Activated naive CD4-positive, alpha-beta T cell treated with anti-CD3 and anti-CD28 coated beads, Interleukin-2, amount 50 U/mL, for 24 hours (primary cell): ENCODE data around the gene SLC13A3.
"Not testable (repeated sequence)": the region's sequence is repeated elsewhere in the genome, so short reads cannot be mapped to it uniquely, and the experiment has no call there.

Experiments used
- H3K27ac Mint-ChIP-seq: one replicate; pipeline ENCODE4 v1.8.0; 2021; ENCODE audit warnings: mild to moderate bottlenecking, mixed read lengths
- H3K27me3 Mint-ChIP-seq: one replicate; pipeline ENCODE4 v1.8.0; 2021; ENCODE audit warnings: mixed read lengths
- H3K36me3 Mint-ChIP-seq: one replicate; pipeline ENCODE4 v1.8.0; 2021; ENCODE audit warnings: mixed read lengths
- H3K4me1 Mint-ChIP-seq: one replicate; pipeline ENCODE4 v1.8.0; 2021; ENCODE audit warnings: mixed read lengths
- H3K4me3 Mint-ChIP-seq: one replicate; pipeline ENCODE4 v1.8.0; 2021; ENCODE audit warnings: mild to moderate bottlenecking, mixed read lengths
- H3K9me3 Mint-ChIP-seq: one replicate; pipeline ENCODE4 v1.8.0; 2021; ENCODE audit warnings: mixed read lengths

SLC13A3 gene

DNA sequence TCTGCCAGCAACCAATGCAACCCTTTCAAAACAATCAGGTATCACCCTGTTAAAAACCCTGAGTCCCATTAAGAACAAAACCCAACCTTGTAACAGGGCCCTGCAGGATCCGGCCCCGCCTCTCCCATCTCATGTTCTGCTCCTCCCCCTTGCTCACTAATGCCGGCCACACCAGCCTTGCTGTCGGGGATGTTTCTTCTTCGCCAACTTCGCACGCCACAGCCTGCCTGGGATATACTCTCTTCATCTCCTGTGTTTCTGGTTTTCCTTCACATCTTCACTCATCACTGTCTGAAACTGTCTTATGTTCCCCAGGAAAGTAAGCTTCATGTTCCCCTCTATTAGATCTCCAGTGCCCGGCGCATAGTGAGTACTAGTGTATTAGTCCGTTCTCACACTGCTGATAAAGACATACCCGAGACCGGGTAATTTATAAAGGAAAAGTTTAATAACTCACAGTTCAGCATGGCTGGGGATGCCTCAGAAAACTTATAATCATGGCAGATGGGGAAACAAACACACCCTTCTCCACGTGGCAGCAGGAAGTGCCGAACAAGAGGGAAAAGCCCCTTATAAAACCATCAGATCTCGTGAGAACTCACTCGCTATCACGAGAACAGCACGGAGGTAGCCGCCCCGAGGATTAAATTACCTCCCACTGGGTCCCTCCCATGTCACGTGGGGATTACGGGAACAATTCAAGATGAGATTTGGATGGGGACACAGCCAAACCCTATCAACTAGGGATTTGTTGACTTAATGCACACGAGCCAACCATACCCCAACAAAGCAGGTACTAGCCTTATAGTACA is 32.9 kb upstream of the SLC13A3 start:
- Mint-ChIP-seq H3K4me1 (peaks cover 69% of the 10 kb centered on the region), H3K9me3 (no peaks in the 10 kb centered on the region), H3K27me3 (no peaks in the 10 kb centered on the region), H3K36me3 (peaks cover 12% of the 10 kb centered on the region), H3K4me3 (no peak overlapping the region), H3K27ac (peak overlapping the region; percentile 78)

DNA sequence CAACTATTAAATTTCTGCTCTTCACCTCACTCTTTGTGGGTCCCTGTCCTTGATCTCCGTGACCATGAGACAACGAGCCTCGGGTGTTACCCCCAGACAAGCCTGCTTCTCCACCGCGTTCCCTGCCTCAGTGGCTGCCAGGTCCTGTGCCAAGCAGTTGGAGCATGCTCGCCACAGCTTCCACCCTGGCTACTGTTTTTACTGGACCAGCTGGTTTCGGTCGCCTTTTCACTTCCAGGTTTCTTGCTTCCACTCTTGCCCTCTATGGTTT is 32.3 kb upstream of the SLC13A3 start:
- H3K36me3 Mint-ChIP-seq, result peaks cover 12% of the 10 kb centered on the region

DNA sequence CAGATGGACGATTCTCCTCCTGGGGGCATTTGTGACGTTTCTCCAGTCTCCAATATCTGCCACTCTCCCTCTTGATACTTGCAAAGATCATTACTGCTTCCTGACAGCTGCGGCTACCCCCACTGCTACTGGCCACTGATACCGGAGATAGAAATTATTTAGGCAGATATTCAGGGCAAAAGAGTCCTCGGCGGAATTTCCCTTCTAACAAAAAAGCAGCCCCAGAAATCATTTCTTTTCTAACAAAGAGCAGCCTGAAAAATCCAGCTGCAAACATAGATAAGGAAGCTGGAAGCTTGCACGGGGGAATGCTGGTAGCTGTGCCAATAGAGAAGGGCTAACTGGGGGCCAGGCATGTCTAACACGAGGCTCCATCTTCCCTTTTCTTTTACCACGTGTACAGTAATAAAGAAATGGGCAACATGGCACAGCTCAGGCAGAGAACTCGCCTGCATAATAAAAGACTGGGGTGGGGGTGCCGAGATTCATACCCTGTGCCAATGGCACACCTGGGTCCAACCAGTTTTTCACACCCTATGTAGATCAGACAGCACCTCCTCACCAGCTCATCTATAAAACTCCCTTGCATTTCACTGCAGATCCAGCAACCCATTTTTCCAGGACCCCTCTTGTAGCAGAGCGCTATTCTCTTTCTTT is 31.9 kb upstream of the SLC13A3 start:
- no peak overlapping the region for H3K4me3 Mint-ChIP-seq
- peaks cover 12% of the 10 kb centered on the region for H3K36me3 Mint-ChIP-seq
- H3K27ac Mint-ChIP-seq, result no peak overlapping the region
- peaks cover 67% of the 10 kb centered on the region for H3K4me1 Mint-ChIP-seq
- H3K27me3 Mint-ChIP-seq, result no peaks in the 10 kb centered on the region
- no peaks in the 10 kb centered on the region for H3K9me3 Mint-ChIP-seq

More for the DNA sequence above, 32.3 kb upstream of the SLC13A3 start:
- Mint-ChIP-seq H3K4me1 (peaks cover 69% of the 10 kb centered on the region), H3K4me3 (no peak overlapping the region), H3K27ac (no peak overlapping the region), H3K27me3 (no peaks in the 10 kb centered on the region), H3K9me3 (no peaks in the 10 kb centered on the region)

DNA sequence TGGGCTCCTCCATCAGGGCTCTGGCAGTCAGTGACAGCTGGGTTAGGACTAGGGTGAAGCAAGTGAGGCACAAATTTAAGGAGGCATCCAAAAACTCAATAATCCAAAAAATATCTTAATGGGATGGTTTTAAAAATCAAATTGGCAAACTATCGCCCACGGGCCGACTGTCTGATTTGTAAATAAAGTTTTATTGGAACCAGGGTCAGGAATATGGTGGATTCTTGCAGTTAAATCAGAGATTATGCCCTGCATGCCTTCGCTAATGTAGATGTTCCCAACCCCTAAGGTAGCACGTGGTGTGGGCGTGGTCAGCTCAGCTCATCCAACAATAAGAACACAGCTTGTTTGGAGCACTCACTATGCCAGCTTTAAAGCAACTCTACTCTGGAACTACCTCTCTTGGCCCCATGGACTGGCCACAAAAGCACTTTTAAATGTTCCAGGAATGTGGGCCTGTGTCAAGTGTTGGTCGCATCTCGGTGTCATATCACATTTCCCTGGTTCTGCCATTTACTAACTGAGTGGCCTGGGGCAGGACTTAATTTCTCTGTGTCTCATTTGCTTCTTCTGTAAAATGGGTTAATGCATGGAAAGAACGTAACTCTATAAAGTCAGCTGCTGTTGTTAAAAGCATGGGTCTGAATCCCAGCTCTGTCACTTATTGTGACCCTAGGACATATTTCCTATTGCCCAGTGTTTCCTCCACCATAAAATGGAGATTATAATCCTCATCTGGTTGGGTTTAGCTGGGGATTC is 31.0 kb upstream of the SLC13A3 start:
- Mint-ChIP-seq H3K36me3 (peaks cover 12% of the 10 kb centered on the region), H3K9me3 (no peaks in the 10 kb centered on the region), H3K27ac (no peak overlapping the region), H3K27me3 (no peaks in the 10 kb centered on the region), H3K4me1 (peaks cover 58% of the 10 kb centered on the region), H3K4me3 (no peak overlapping the region)

DNA sequence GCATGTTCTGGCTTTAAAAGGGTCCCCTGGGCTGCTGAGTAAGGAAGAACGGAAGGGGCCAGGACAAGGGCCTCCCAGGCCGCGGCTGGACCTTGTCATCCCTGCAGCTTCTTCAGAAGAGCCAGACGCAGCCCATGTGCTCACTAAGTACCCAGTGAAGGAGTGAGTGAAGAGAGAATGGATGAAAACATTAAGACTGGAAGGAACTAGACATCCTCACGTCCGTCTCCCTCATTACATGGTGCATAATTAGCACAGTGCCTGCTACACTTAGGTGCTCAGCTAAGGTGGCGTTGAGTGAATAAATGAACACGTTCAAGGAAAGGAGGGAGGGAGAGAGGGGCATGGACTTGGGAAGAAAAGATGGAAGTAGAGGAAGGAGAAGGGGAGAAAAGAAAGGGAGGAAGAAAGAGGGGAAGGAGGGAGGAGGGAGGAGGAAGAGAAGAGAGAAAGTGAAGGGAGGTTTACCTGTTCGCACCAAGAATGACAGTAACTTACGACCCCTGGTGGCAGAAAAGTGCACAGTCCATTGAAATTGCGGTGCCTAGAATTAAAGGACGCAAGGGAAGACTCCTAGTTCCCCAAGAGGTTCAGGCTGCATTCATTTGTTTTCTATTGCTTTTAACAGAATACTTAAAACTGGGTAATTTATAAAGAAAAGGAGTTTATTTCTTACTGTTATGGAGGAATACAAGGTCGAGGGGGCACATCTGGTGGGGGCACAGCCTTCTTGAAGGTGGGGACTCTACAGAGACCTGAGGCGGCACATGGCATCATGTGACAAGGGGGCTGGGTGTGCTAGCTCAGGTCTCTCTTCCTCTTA is 30.0 kb upstream of the SLC13A3 start:
- Mint-ChIP-seq H3K9me3 (no peaks in the 10 kb centered on the region), H3K27me3 (no peaks in the 10 kb centered on the region), H3K36me3 (peaks cover 10% of the 10 kb centered on the region), H3K4me1 (peaks cover 48% of the 10 kb centered on the region), H3K27ac (no peak overlapping the region), H3K4me3 (no peak overlapping the region)

DNA sequence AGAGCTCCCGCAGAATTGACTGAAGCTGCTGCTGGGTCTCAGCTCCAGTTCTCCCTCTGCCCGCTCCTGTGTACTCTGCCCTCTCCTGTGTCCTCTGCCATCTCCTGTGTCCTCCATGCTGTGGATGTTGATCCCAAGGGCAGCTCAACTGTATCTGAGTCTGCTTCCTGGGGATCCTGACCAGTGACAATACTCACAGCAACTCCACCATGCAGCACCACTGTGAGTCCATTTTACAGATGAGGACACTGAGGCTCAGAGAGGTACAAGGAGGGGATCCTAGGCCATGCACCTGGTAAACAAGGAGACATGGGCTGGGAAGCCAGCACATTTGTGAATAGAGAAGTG is 29.4 kb upstream of the SLC13A3 start:
- H3K4me3 Mint-ChIP-seq, result no peak overlapping the region
- H3K9me3 Mint-ChIP-seq, result no peaks in the 10 kb centered on the region
- H3K27me3 Mint-ChIP-seq, result no peaks in the 10 kb centered on the region
- peaks cover 6% of the 10 kb centered on the region for H3K36me3 Mint-ChIP-seq
- no peak overlapping the region for H3K27ac Mint-ChIP-seq
- H3K4me1 Mint-ChIP-seq, result peaks cover 42% of the 10 kb centered on the region

DNA sequence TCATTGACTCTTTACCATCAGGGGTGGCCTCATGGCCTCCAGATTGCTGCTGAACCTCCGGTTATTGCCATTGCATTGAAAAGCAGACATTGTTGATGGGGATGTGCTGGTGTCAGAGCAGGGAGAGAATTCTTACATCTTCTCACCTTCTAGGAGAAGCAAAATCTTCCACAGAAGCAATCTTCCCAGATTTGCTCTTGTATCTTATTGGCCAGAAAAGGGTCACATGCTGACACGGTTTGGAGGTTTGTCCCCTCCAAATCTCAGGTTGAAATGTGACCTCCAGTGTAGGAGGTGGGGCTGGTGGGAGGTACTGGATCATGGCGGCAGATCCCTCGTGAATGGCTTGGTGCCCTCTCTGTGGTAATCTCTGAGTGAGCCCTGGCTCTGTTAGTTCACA is 27.3 kb upstream of the SLC13A3 start:
- peaks cover 2% of the 10 kb centered on the region for H3K9me3 Mint-ChIP-seq
- H3K4me1 Mint-ChIP-seq, result peaks cover 25% of the 10 kb centered on the region
- no peak overlapping the region for H3K27ac Mint-ChIP-seq
- no peak overlapping the region for H3K4me3 Mint-ChIP-seq
- peaks cover 3% of the 10 kb centered on the region for H3K36me3 Mint-ChIP-seq
- H3K27me3 Mint-ChIP-seq, result no peaks in the 10 kb centered on the region

DNA sequence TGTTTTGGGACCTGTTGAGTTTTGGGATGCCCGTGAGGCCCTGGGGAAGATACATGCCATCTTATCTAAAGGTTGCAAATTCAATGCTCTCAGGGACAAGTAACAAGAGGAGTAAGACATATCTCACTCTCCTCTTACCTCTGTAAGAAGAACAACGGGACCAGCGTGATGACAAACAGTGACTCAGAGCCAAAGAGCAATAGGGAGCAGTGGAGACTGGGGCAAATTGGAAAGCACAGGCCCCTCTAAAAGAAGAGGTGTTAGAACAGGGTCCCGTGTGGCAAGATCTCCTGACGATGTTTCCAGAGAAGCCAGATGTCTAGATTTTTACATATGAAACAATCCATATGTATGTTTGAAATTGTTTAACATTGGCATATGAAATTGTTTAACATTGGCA is 26.3 kb upstream of the SLC13A3 start:
- peaks cover 16% of the 10 kb centered on the region for H3K4me1 Mint-ChIP-seq
- H3K36me3 Mint-ChIP-seq, result peaks cover 5% of the 10 kb centered on the region
- no peak overlapping the region for H3K27ac Mint-ChIP-seq
- H3K4me3 Mint-ChIP-seq, result no peak overlapping the region
- peaks cover 5% of the 10 kb centered on the region for H3K9me3 Mint-ChIP-seq
- peaks cover 1% of the 10 kb centered on the region for H3K27me3 Mint-ChIP-seq

DNA sequence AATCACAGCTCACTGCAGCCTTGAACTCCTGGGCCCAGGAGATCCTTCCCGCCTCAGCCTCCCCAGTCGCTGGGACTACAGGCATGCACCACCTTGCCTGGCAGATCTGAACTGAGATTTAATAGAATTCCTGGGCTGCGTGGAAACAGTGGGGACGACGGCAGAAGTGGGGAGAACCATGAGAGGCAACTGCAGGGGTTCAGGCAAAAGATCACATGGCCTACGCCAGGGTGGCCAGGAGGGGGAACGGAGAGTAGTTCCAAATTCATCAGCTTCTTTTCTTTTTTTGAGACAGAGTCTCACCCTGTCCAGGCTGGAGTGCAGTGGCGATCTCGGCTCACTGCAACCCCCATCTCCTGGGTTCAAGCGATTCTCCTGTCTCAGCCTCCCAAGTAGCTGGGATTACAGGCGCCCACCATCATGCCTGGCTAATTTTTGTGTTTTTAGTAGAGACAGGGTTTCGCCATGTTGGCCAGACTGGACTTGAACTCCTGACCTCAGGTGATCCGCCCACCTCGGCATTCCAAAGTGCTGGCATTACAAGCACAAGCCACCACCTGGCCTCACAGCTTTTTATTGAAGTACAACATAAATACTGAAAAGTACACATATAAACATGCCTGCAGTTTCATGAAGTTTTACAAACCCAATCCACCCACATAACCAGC is 25.5 kb upstream of the SLC13A3 start:
- not testable (repeated sequence) for H3K4me3 Mint-ChIP-seq, H3K27me3 Mint-ChIP-seq, H3K27ac Mint-ChIP-seq, H3K9me3 Mint-ChIP-seq, H3K36me3 Mint-ChIP-seq
- H3K4me1 Mint-ChIP-seq, result peaks cover 11% of the 10 kb centered on the region

DNA sequence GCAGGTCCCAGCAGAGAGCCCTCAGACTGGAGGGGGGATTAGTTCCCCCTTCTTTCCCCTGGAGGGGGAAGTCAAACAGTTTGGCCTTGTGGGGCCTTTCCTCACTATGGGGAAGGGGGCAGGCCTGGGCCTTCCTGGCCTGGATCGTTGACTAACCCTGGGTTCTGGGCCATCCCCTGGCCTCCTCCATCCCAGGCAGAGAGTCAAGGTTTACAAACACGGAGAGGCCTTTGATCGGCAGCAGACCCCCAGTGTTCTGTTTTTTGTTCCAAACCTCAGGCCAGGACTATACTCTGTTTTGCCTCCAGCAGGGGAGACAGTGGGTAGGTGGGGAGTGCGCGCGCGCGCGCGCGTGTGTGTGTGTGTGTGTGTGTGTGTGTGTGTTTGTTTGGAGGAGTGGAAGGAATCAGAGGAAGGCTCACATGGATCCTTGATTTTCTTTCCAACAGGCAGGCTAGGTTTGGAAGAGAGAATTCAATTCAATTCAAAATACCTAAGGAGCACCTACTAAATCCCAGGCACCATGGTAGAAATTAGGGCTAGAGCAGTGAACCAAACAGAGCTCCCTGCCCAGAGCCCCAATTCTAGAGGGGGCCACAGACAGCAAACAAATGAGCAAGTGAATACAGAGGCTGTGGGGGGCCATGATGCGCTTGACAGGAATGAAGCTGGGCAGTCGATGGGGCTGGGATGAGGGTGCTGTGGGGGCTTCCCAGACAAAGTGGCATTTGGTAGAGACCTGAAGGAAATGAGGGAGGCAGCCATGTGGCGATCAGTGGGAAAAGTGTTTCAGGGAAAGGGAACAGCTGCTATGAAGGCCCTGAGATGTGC is 23.2 kb upstream of the SLC13A3 start:
- Mint-ChIP-seq H3K36me3 (peaks cover 8% of the 10 kb centered on the region), H3K9me3 (peaks cover 10% of the 10 kb centered on the region), H3K27ac (no peak overlapping the region), H3K4me3 (no peak overlapping the region), H3K27me3 (peaks cover 1% of the 10 kb centered on the region), H3K4me1 (no peaks in the 10 kb centered on the region)

DNA sequence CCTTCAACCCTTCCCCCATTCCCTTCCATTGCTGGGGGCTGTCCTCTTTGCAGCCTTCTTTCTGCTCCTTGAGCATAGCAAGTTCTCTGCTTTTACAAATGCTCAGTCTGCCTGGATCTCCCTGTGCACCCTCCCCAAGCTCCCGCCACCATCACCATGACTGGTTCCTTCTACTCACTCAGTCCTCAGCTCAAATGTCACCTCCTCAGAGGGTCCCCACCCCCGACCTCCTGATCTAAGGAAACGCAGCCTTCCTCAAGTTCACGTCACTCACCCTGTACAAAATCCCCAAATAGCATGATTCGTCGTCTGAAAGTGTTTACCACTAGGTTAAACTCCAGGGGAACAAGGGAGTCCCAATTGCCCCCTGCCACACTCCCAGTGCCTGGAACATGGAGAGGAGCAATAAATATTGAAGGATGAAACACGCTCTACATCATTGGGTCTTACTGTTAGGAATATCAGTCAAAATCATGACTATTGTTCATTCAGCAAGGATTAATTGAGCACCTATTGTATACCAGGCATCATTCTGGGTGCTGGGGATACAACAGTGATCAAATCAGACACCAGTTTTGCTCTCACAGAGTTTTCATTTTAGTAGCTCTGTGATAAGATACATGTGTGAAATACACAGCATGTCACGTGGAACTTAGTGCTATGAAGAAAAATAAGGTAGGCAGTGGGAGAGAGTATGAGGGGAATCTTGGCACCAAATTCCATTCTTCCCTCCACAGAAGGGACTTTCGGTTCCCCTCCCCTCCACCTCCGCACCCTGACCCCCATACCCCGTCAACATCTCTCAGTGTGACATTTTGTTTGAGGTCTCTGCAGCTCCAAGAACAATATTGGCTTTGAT is 22.4 kb upstream of the SLC13A3 start:
- Mint-ChIP-seq H3K4me1 (no peaks in the 10 kb centered on the region), H3K27ac (no peak overlapping the region), H3K9me3 (peaks cover 10% of the 10 kb centered on the region), H3K4me3 (no peak overlapping the region), H3K27me3 (peaks cover 1% of the 10 kb centered on the region), H3K36me3 (peaks cover 8% of the 10 kb centered on the region)

DNA sequence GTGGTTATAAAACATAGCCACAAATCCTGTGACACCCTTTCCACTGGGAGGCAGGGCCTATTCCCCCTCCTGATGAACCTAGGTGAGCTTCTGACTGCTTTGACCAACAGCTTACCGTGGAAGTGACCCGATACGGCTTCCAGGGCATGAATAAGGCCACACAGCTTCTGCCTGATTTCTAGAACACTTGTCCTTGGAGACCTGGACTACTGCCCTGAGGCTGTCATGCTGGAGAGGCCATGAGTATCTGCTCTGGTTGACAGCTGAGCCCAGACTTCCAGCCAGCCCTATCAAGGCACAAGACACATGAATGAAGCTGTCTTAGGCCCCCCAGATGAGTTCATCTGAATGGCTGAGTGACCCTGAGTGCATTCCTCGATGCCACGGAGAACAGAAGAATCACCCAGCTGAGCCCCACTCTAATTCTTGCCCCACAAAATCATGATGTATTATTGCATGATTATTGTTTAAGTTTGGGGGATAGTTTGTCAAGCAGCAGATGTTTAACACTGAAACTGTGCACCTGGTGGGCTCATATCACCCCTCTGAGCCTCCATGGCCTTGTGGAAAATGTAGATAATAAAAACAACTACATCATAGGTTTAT is 21.4 kb upstream of the SLC13A3 start:
- Mint-ChIP-seq H3K27ac (no peak overlapping the region), H3K4me3 (no peak overlapping the region), H3K4me1 (no peaks in the 10 kb centered on the region), H3K27me3 (peaks cover 1% of the 10 kb centered on the region), H3K36me3 (peaks cover 11% of the 10 kb centered on the region), H3K9me3 (peaks cover 10% of the 10 kb centered on the region)

DNA sequence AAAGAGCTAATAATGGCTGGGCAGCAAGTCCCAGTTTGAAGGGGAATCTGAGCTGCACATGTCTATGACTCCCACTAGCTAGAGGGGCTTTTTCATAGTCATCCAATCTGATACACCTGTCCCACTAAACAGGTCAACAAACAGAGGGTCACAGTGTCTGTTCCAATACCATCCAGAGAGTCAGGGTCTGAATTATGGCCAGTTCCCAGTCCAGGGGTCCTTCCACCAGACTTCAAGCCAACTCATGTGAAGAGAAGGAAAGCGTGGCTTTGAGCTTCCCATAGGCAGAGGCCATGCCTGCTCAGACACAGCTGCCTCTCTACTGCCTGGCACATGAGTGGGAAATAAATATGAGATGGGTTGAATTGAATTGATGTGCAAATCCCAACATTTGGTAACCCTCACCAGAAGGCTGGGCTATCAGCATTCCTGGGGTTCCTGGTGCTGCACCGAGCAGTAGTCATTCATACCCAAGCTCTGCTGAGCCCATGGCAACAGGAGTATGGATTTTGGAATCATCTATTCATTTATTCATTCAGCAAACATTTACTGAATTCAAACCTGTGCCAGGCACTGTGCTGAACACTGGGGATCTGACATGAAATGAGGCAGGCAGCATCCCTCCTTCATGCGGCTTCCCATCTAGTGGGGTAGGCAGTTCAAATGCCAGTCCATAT is 20.7 kb upstream of the SLC13A3 start:
- no peak overlapping the region for H3K4me3 Mint-ChIP-seq
- H3K27me3 Mint-ChIP-seq, result peaks cover 1% of the 10 kb centered on the region
- H3K9me3 Mint-ChIP-seq, result peaks cover 10% of the 10 kb centered on the region
- H3K36me3 Mint-ChIP-seq, result peaks cover 11% of the 10 kb centered on the region
- H3K27ac Mint-ChIP-seq, result no peak overlapping the region
- H3K4me1 Mint-ChIP-seq, result no peaks in the 10 kb centered on the region
